ENCODE measurements around the gene GREB1. TPM values are rescaled to one million over a fixed set of nuclear protein-coding genes. Genes with fewer than 3 reads are reported as not detected.

The GREB1 gene
- total RNA-seq, 2 donors from 2014 or later, result 7.4 to 15.4 TPM

- no peak for DNase-seq (ENCODE audit: low spot score)
- intact Hi-C loops (cut with DNase I), result no loop called here
Observed at GRCh38 chr2:11505652-11506610, 27.9 kb upstream of the GREB1 start.

GRCh38 chr2:11506611-11506969 is 27.3 kb upstream of the GREB1 start:
- intact Hi-C loops (cut with DNase I), result no loop called here
- no peak for DNase-seq (ENCODE audit: low spot score)

- intact Hi-C loops (cut with DNase I), result no loop called here
- no peak for DNase-seq (ENCODE audit: low spot score)
Observed at GRCh38 chr2:11507517-11507916, 26.3 kb upstream of the GREB1 start.

- intact Hi-C loops (cut with DNase I), result no loop called here
- DNase-seq (ENCODE audit: low spot score), result no peak
Observed at GRCh38 chr2:11508279-11508678, 25.6 kb upstream of the GREB1 start.

- no peak for DNase-seq (ENCODE audit: low spot score)
- intact Hi-C loops (cut with DNase I), result no loop called here
Observed at GRCh38 chr2:11509657-11510360, 24.0 kb upstream of the GREB1 start.

GRCh38 chr2:11512431-11512830 is 21.4 kb upstream of the GREB1 start:
- intact Hi-C loops (cut with DNase I), result no loop called here
- no peak for DNase-seq (ENCODE audit: low spot score)

- DNase-seq (ENCODE audit: low spot score), result no peak
- intact Hi-C loops (cut with DNase I), result no loop called here
Observed at GRCh38 chr2:11513319-11513718, 20.5 kb upstream of the GREB1 start.

- intact Hi-C loops (cut with DNase I), result no loop called here
- DNase-seq (ENCODE audit: low spot score), result no peak
Observed at GRCh38 chr2:11514081-11514730, 19.6 kb upstream of the GREB1 start.

- intact Hi-C loops (cut with DNase I), result no loop called here
- no peak for DNase-seq (ENCODE audit: low spot score)
Observed at GRCh38 chr2:11514904-11515303, 18.9 kb upstream of the GREB1 start.

GRCh38 chr2:11515490-11515981 is 18.3 kb upstream of the GREB1 start:
- no peak for DNase-seq (ENCODE audit: low spot score)
- intact Hi-C loops (cut with DNase I), result no loop called here

GRCh38 chr2:11516984-11517648 is 16.7 kb upstream of the GREB1 start:
- intact Hi-C loops (cut with DNase I), result no loop called here
- no peak for DNase-seq (ENCODE audit: low spot score)

- DNase-seq (ENCODE audit: low spot score), result no peak
- intact Hi-C loops (cut with DNase I), result no loop called here
Observed at GRCh38 chr2:11517906-11518305, 15.9 kb upstream of the GREB1 start.

- no peak for DNase-seq (ENCODE audit: low spot score)
- intact Hi-C loops (cut with DNase I), result loop anchor here in 1 of 2 donors (10.0 kb wide), 1 partner anchor 405 kb away; no protein-coding TSS in a partner anchor
Observed at GRCh38 chr2:11520092-11520693, 13.7 kb upstream of the GREB1 start.

- no peak for DNase-seq (ENCODE audit: low spot score)
Observed at GRCh38 chr2:11521775-11522174, 12.1 kb upstream of the GREB1 start.

GRCh38 chr2:11524470-11524869 is 9.4 kb upstream of the GREB1 start:
- intact Hi-C loops (cut with DNase I), result loop anchor here in 1 of 2 donors (10.0 kb wide), 1 partner anchor 410 kb away; no protein-coding TSS in a partner anchor

More at GRCh38 chr2:11521775-11522174, 12.1 kb upstream of the GREB1 start:
- intact Hi-C loops (cut with DNase I), result loop anchor here in 1 of 2 donors (10.0 kb wide), 1 partner anchor 407 kb away; no protein-coding TSS in a partner anchor

GRCh38 chr2:11525762-11526161 is 8.1 kb upstream of the GREB1 start:
- no peak for DNase-seq (ENCODE audit: low spot score)
- intact Hi-C loops (cut with DNase I), result loop anchor here in 1 of 2 donors (10.0 kb wide), 1 partner anchor 411 kb away; no protein-coding TSS in a partner anchor

More at GRCh38 chr2:11524470-11524869, 9.4 kb upstream of the GREB1 start:
- no peak for DNase-seq (ENCODE audit: low spot score)

GRCh38 chr2:11527001-11527400 is 6.8 kb upstream of the GREB1 start:
- intact Hi-C loops (cut with DNase I), result loop anchor here in 1 of 2 donors (10.0 kb wide), 1 partner anchor 412 kb away; no protein-coding TSS in a partner anchor

GRCh38 chr2:11528228-11528627 is 5.6 kb upstream of the GREB1 start:
- DNase-seq (ENCODE audit: low spot score), result no peak
- intact Hi-C loops (cut with DNase I), result loop anchor here in 1 of 2 donors (10.0 kb wide), 1 partner anchor 413 kb away; no protein-coding TSS in a partner anchor

More at GRCh38 chr2:11527001-11527400, 6.8 kb upstream of the GREB1 start:
- no peak for DNase-seq (ENCODE audit: low spot score)
